H1 (cell line): ENCODE results near the gene KIF22. TPM values are rescaled to one million over a fixed set of nuclear protein-coding genes. Genes with fewer than 3 reads are reported as not detected.

Experiments used
- CTCF ChIA-PET: fragments of 300-600 bp; sonication (Branson Sonifier 250); formaldehyde crosslinking; loops from one replicate; lab custom pipeline; 2021; ENCODE audit not compliant: partially characterized antibody; lab: Charles Lee
- POLR2A ChIA-PET: fragments of 300-600 bp; sonication (Branson Sonifier 250); formaldehyde crosslinking; loops from one replicate; lab custom pipeline; 2021; ENCODE audit warnings: inconsistent platforms; ENCODE audit not compliant: partially characterized antibody; lab: Charles Lee
- DNase-seq, 2 experiments: peaks; one replicate each; pipeline versions ENCODE4 v3.0.0 to v3.0.0-alpha.2; 2010 to 2022; ENCODE audit warnings: low spot score in 2 of 2, low read depth in 1 of 2, mixed read lengths in 1 of 2
- FAIRE-seq: peaks from 2 replicates; lab custom pipeline; 2011; peaks lifted over from hg19 to GRCh38; lab: Jason Lieb, UNC
- H2AFZ ChIP-seq: 2 replicates; pipeline ENCODE4 v1.8.1; 2012; ENCODE audit warnings: low read length, inconsistent platforms
- H2AK5ac ChIP-seq: 2 replicates; pipeline ENCODE4 v1.6.1; 2013; ENCODE audit warnings: low read depth, low read length
- H2BK120ac ChIP-seq: replicated peaks from 2 replicates; pipeline ENCODE3; 2013; ENCODE audit warnings: low read depth, low read length, inconsistent platforms
- H2BK12ac ChIP-seq: 2 replicates; pipeline ENCODE4 v1.6.1; 2013; ENCODE audit warnings: low read depth, low read length
- H2BK15ac ChIP-seq: 2 replicates; pipeline ENCODE4 v1.6.1; 2013; ENCODE audit warnings: low read length
- H2BK20ac ChIP-seq: 2 replicates; pipeline ENCODE4 v1.6.1; 2013; ENCODE audit warnings: low read length
- H2BK5ac ChIP-seq: 2 replicates; pipeline ENCODE4 v1.6.1; 2013; ENCODE audit warnings: low read depth, low read length
- H3K14ac ChIP-seq: 2 replicates; pipeline ENCODE4 v1.6.1; 2013; ENCODE audit warnings: inconsistent platforms; ENCODE audit not compliant: insufficient read length
- H3K18ac ChIP-seq: 2 replicates; pipeline ENCODE4 v1.6.1; 2013; ENCODE audit warnings: low read length; ENCODE audit errors: extremely low read depth
- H3K23ac ChIP-seq: 2 replicates; pipeline ENCODE4 v1.6.1; 2013; ENCODE audit warnings: inconsistent platforms; ENCODE audit not compliant: insufficient read length
- H3K23me2 ChIP-seq: 2 replicates; pipeline ENCODE4 v1.6.1; 2013; ENCODE audit warnings: low read depth, low read length
- H3K27ac ChIP-seq: 2 replicates; pipeline ENCODE4 v1.6.1; 2011; ENCODE audit warnings: low read depth, low read length, inconsistent platforms
- H3K27me3 ChIP-seq, 4 experiments: replicated peaks in 1 of 4; 1 replicate in 1 of 4; 2 replicates in 3 of 4; pipeline versions ENCODE4 v1.6.1 to v1.8.1; 2011 to 2013; ENCODE audit warnings: low read length in 3 of 4, mild to moderate bottlenecking in 3 of 4, inconsistent platforms in 2 of 4, mixed read lengths in 2 of 4, moderate library complexity in 1 of 4; ENCODE audit not compliant: control insufficient read depth in 3 of 4, insufficient read depth in 3 of 4; ENCODE audit errors: extremely low read depth in 1 of 4
- H3K36me3 ChIP-seq, 4 experiments: 2 replicates each; pipeline versions ENCODE4 v1.6.1 to v1.8.1; 2011 to 2013; ENCODE audit warnings: mild to moderate bottlenecking in 4 of 4, low read length in 3 of 4, moderate library complexity in 2 of 4, control low read depth in 1 of 4, inconsistent platforms in 1 of 4; ENCODE audit not compliant: insufficient read depth in 4 of 4, control insufficient read depth in 2 of 4
- H3K4ac ChIP-seq: replicated peaks from 2 replicates; pipeline ENCODE3; 2013; ENCODE audit warnings: low read length, low read depth, mixed read lengths, inconsistent platforms; ENCODE audit not compliant: insufficient read length
- H3K4me1 ChIP-seq, 4 experiments: replicated peaks in 1 of 4; 1 replicate in 1 of 4; 2 replicates in 3 of 4; pipeline versions ENCODE4 v1.6.1 to v1.8.1; 2011 to 2013; ENCODE audit warnings: low read length in 3 of 4, inconsistent platforms in 2 of 4, mixed read lengths in 1 of 4; ENCODE audit not compliant: insufficient read depth in 4 of 4, control insufficient read depth in 3 of 4
- H3K4me2 ChIP-seq, 2 experiments: 2 replicates each; pipeline versions ENCODE4 v1.6.1 to v1.8.1; 2011 to 2013; ENCODE audit warnings: low read depth in 2 of 2, low read length in 2 of 2, control low read depth in 1 of 2, inconsistent platforms in 1 of 2, mild to moderate bottlenecking in 1 of 2; ENCODE audit not compliant: insufficient read depth in 1 of 2
- H3K4me3 ChIP-seq, 4 experiments: fragments of 200-600, 300-600 bp in 1 of 4; sonication (generic), shearing (Covaris generic), sonication (Bioruptor Twin) in 1 of 4; 2 replicates each; pipeline versions ENCODE4 v1.5.1 to v1.8.1; 2011 to 2016; ENCODE audit warnings: low read length in 4 of 4, low read depth in 3 of 4, control low read depth in 2 of 4, inconsistent platforms in 2 of 4, mild to moderate bottlenecking in 2 of 4, mixed read lengths in 1 of 4, moderate library complexity in 1 of 4; ENCODE audit not compliant: insufficient read depth in 2 of 4; ENCODE audit errors: extremely low read depth in 1 of 4
- H3K56ac ChIP-seq: replicated peaks from 2 replicates; pipeline ENCODE3; 2013; ENCODE audit warnings: low read depth, mild to moderate bottlenecking, mixed read lengths, low read length, inconsistent platforms; ENCODE audit not compliant: insufficient read length
- H3K79me1 ChIP-seq: 2 replicates; pipeline ENCODE4 v1.6.1; 2013; ENCODE audit warnings: low read depth, low read length, control low read depth
- H3K79me2 ChIP-seq, 2 experiments: 2 replicates each; pipeline versions ENCODE4 v1.6.1 to v1.8.1; 2012 to 2013; ENCODE audit warnings: low read length in 2 of 2, mild to moderate bottlenecking in 2 of 2, inconsistent platforms in 1 of 2; ENCODE audit not compliant: insufficient read depth in 2 of 2, control insufficient read depth in 1 of 2
- H3K9ac ChIP-seq, 4 experiments: replicated peaks in 1 of 4; 1 replicate in 1 of 4; 2 replicates in 3 of 4; pipeline versions ENCODE4 v1.6.1 to v1.8.1; 2011 to 2013; ENCODE audit warnings: low read depth in 3 of 4, low read length in 3 of 4, control low read depth in 2 of 4, mild to moderate bottlenecking in 2 of 4, moderate library complexity in 2 of 4, inconsistent platforms in 1 of 4; ENCODE audit errors: extremely low read depth in 1 of 4
- H3K9me3 ChIP-seq, 2 experiments: 2 replicates each; pipeline versions ENCODE4 v1.6.1 to v1.8.1; 2012 to 2013; ENCODE audit warnings: mild to moderate bottlenecking in 2 of 2, moderate library complexity in 2 of 2, control low read depth in 1 of 2, inconsistent platforms in 1 of 2, low read depth in 1 of 2, low read length in 1 of 2, mixed read lengths in 1 of 2; ENCODE audit not compliant: insufficient read depth in 2 of 2
- H4K20me1 ChIP-seq, 2 experiments: replicated peaks in 1 of 2; 2 replicates each; pipeline versions ENCODE3 to v1.8.1; 2011 to 2013; ENCODE audit warnings: inconsistent platforms in 2 of 2, low read length in 2 of 2, mild to moderate bottlenecking in 1 of 2; ENCODE audit not compliant: insufficient read depth in 2 of 2, control insufficient read depth in 1 of 2
- H4K5ac ChIP-seq: 2 replicates; pipeline ENCODE4 v1.6.1; 2013; ENCODE audit warnings: low read length, low read depth, mixed read lengths, inconsistent platforms; ENCODE audit not compliant: insufficient read length
- H4K8ac ChIP-seq: 2 replicates; pipeline ENCODE4 v1.8.0; 2013; ENCODE audit warnings: mild to moderate bottlenecking, moderate library complexity, low read length, inconsistent platforms; ENCODE audit not compliant: insufficient read depth; ENCODE audit errors: extremely low read depth
- H4K91ac ChIP-seq: replicated peaks from 2 replicates; pipeline ENCODE3; 2013; ENCODE audit warnings: low read length, mixed read lengths, inconsistent platforms; ENCODE audit not compliant: insufficient read length
- CEBPB ChIP-seq: IDR thresholded peaks from 2 replicates; pipeline ENCODE4 v1.6.1; 2012; ENCODE audit warnings: low read depth, low read length
- RXRA ChIP-seq: IDR thresholded peaks from 2 replicates; pipeline ENCODE4 v1.6.1; 2011; ENCODE audit warnings: low read depth, mild to moderate bottlenecking, low read length, moderate library complexity; ENCODE audit not compliant: insufficient read depth
- WGBS, 2 experiments: shearing (Covaris generic) in 1 of 2; methylation state at CpG; one replicate each; pipeline versions ENCODE4 v1.1.6 to v1.1.7; 2013 to 2015; ENCODE audit warnings: low lambda C conversion rate in 2 of 2, mixed read lengths in 2 of 2, inconsistent platforms in 1 of 2, low coverage in 1 of 2, missing lambda C conversion rate in 1 of 2; ENCODE audit not compliant: insufficient replicate concordance in 2 of 2, insufficient coverage in 1 of 2, insufficient read length in 1 of 2; ENCODE audit errors: extremely low coverage in 1 of 2, missing lambda C conversion rate in 1 of 2; 5-methylcytosine and 5-hydroxymethylcytosine counted together
- polyA plus RNA-seq, 7 experiments: library from polyadenylated mRNA; depleted of rRNA in 3 of 7; stranded (reverse) in 5 of 7; unstranded in 2 of 7; fragments of >200 nt in 5 of 7; fragments of 200-250 nt in 2 of 7; gene quantifications; 1 replicate in 5 of 7; 2 replicates in 1 of 7; 4 replicates in 1 of 7; pipeline versions ENCODE4 v1.2.1 to v1.2.3, GENCODE V29; 2011 to 2013; ENCODE audit warnings: missing spikeins in 2 of 7, mixed read lengths in 2 of 7
- total RNA-seq: library from RNA; stranded (reverse); fragmentation: NEBNext Ultra II Directional; extraction: Animal tissue kit (Norgen Biotek cat#: 25700); gene quantifications from 2 replicates; pipeline ENCODE4 v1.2.1, GENCODE V29; 2021

KIF22 gene
- total and polyA plus RNA-seq, 2 of the 8 experiments (the other 6 are each of a cell fraction or from before 2014, with no cell fraction given), result 139 to 142 TPM

- no peak overlapping the region for H4K8ac ChIP-seq
- ChIA-PET CTCF (interaction anchor here (0.7 to 7.0 kb wide), 6 partner anchors 21 to 261 kb away, joined by 3 to 29 read pairs (median 4); no protein-coding TSS in a partner anchor), POLR2A (interaction anchor here (0.6 to 1.6 kb wide), 7 partner anchors 9 to 877 kb away, joined by 3 to 4 read pairs (median 3); partner anchors contain the start of gene TLCD3B)
- no peak overlapping the region for H3K4me3 ChIP-seq
- H2AFZ ChIP-seq, result no peak overlapping the region
- H3K36me3 ChIP-seq, result no peaks in the 10 kb centered on the region
- no peak overlapping the region for H4K91ac ChIP-seq
- H3K4ac ChIP-seq, result no peak overlapping the region
- no peaks in the 10 kb centered on the region for H4K20me1 ChIP-seq
- no peak overlapping the region for H3K4me2 ChIP-seq
- H2AK5ac ChIP-seq, result no peak overlapping the region
- H2BK20ac ChIP-seq, result no peak overlapping the region
- H3K18ac ChIP-seq, result no peak overlapping the region
- FAIRE-seq (no peak), DNase-seq (no peak)
- WGBS, 2 experiments, result 77% methylated on average over 6 of the region's 6 CpGs; no CpG with 5 or more reads in 1 of the 2 experiments
- H3K79me1 ChIP-seq, result no peaks in the 10 kb centered on the region
- H3K23ac ChIP-seq, result no peak overlapping the region
- no peak overlapping the region for H3K9ac ChIP-seq
- no peak overlapping the region for H2BK15ac ChIP-seq
- no peak overlapping the region for H3K27ac ChIP-seq
- no peak overlapping the region for H3K56ac ChIP-seq
- H2BK5ac ChIP-seq, result no peak overlapping the region
- no peak overlapping the region for H2BK120ac ChIP-seq
- H2BK12ac ChIP-seq, result no peak overlapping the region
- no peaks in the 10 kb centered on the region for H3K23me2 ChIP-seq
- H3K79me2 ChIP-seq, result no peaks in the 10 kb centered on the region
- no peaks in the 10 kb centered on the region for H3K9me3 ChIP-seq
- no peak overlapping the region for H3K14ac ChIP-seq
- H3K27me3 ChIP-seq, result no peaks in the 10 kb centered on the region
- no peak overlapping the region for H4K5ac ChIP-seq
- TF ChIP-seq CEBPB, result peak; percentile 44; the same call in 1 of the 2 replicates
- TF ChIP-seq RXRA, result no peak
- H3K4me1 ChIP-seq, result no peaks in the 10 kb centered on the region
Measured at GRCh38 chr16:29757950-29758466, 32.5 kb upstream of the KIF22 start.
